Tibial artery (tissue), 4 donors: ENCODE results near the gene SPRN.
"Not testable (repeated sequence)": the region's sequence is repeated elsewhere in the genome, so short reads cannot be mapped to it uniquely, and the experiment has no call there.

Experiments
- DNase-seq, 2 donors: peaks; one replicate each; pipeline ENCODE4 v3.0.0-alpha.2; 2019
- H3K27ac ChIP-seq, 2 donors: fragments of 200-600 bp; sonication (generic) in 1 of 2; 1 replicate in 1 of 2; 2 replicates in 1 of 2; pipeline ENCODE4 v1.5.1; 2018 to 2019; ENCODE audit warnings: mild to moderate bottlenecking in 1 of 2
- H3K27me3 ChIP-seq, 2 donors: fragments of 200-600 bp; sonication (generic) in 1 of 2; one replicate each; pipeline versions ENCODE4 v1.5.1 to v1.6.0; 2016 to 2019
- H3K36me3 ChIP-seq, 3 donors: fragments of 200-600 bp; sonication (generic) in 2 of 3; one replicate each; pipeline ENCODE4 v1.5.1; 2016 to 2019; ENCODE audit warnings: mild to moderate bottlenecking in 2 of 3
- H3K4me1 ChIP-seq, 4 donors: fragments of 200-600 bp; sonication (generic) in 2 of 4; 1 replicate in 3 of 4; 2 replicates in 1 of 4; pipeline ENCODE4 v1.5.1; 2016 to 2019
- H3K4me3 ChIP-seq, 2 donors: fragments of 200-600 bp; sonication (generic) in 1 of 2; 1 replicate in 1 of 2; 2 replicates in 1 of 2; pipeline ENCODE4 v1.5.1; 2018 to 2019; ENCODE audit warnings: mild to moderate bottlenecking in 2 of 2
- H3K9me3 ChIP-seq, 3 donors: fragments of 200-600 bp; sonication (generic) in 1 of 3; one replicate each; pipeline ENCODE4 v1.5.1; 2016 to 2019
- intact Hi-C: fragments of 100-400 bp; cut with DNase I; formaldehyde crosslinking; loops from one replicate; pipeline ENCODE4 v1.15.0; 2023; ENCODE audit warnings: low total_unique reads
- TF ChIP-seq, protein P1 (sequence below), 2 experiments: fragments of 200-600 bp in 1 of 2; fragments of 450-650 bp in 1 of 2; IDR thresholded peaks; one replicate each; pipeline ENCODE4 v1.5.1; 2017 to 2019; ENCODE audit warnings: antibody characterized with exemption in 2 of 2, mild to moderate bottlenecking in 1 of 2, moderate library complexity in 1 of 2

Gene SPRN

DNA sequence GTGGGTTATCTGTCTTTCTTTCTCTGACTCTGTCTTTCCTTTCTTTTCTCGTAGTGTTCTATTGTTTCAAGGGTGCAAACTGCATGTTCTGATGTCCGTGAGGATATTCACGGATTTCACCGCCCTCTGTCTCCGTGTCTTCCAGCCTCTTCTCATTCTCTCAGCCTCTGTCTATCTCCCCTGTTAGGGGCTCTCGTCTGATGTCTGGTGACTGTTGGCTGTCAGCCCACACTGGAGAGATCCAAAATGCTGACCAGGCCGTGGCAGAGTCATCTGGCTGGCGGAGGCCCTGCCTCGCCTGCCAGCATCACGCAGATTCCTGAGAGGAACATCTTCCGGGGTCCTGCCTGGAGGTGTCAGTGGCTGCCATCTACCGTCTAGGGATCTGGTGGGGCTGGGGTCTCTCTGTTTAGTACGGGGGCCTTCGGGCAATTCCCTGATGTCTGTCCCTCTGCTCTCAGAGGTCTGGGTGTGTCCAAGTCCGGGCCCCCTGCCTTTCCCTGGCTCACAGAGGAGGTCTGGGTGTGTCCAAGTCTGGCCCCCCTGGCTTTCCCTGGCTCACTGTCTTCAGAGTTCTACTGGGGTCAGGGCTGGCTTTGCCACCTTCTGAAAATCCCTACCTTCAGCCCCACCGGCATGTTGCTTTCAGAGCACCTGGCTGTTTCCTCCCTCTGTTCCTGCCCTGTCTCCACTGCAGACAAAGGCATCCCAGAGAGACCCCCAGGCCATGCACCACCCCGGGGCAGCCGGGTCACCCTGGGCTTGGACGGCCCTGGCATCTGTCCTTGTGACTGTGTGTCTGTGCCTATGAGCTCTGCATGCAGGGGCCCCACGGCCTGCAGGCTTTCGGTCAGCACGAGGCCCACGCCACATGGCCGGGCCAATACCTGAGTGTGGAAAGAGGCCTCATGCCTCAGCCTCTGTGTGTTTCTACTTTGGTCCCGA is 15.4 kb upstream of the SPRN start:
- Histone ChIP-seq H3K4me3 (no peak overlapping the region), H3K36me3 (peaks cover 0 to 12% (median 8%) of the 10 kb centered on the region in 3 donors), H3K4me1 (no peaks in the 10 kb centered on the region), H3K27me3 (no peaks in the 10 kb centered on the region), H3K27ac (no peak overlapping the region), H3K9me3 (no peaks in the 10 kb centered on the region)
- no peak for DNase-seq
- intact Hi-C loops: no loop called here
- TF ChIP-seq, protein P1, sequence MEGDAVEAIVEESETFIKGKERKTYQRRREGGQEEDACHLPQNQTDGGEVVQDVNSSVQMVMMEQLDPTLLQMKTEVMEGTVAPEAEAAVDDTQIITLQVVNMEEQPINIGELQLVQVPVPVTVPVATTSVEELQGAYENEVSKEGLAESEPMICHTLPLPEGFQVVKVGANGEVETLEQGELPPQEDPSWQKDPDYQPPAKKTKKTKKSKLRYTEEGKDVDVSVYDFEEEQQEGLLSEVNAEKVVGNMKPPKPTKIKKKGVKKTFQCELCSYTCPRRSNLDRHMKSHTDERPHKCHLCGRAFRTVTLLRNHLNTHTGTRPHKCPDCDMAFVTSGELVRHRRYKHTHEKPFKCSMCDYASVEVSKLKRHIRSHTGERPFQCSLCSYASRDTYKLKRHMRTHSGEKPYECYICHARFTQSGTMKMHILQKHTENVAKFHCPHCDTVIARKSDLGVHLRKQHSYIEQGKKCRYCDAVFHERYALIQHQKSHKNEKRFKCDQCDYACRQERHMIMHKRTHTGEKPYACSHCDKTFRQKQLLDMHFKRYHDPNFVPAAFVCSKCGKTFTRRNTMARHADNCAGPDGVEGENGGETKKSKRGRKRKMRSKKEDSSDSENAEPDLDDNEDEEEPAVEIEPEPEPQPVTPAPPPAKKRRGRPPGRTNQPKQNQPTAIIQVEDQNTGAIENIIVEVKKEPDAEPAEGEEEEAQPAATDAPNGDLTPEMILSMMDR (IDR thresholded peaks at IDR 0.05): no peak

DNA sequence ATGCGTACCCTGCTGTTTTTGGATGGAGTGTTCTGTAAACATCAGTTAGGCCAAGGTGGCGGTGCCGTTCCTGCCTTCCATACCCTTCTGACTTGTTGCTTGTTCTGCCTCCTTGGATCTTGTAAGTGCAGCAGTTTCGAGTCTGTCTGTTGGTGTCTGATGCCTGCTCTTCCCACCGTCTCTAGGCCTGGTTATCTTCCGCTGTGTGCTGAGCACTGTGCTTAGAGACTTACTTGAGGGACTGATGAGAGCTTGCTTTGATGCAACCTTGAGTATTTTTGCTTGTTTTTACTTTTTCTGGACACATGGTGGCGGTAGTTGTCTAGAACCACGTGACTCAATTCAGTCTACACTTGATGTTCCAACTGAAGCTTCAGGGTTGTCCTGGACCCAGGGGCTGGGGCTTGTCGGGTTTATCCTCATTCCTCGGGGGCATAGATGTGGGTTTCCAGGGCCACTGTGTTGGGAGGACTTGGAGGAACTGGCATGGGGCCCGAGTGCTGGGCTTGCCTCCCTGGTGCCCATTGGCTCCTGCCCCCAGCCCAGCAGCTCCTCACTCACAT is 14.4 kb upstream of the SPRN start:
- no peak for DNase-seq
- peaks cover 0 to 12% (median 8%) of the 10 kb centered on the region in 3 donors for H3K36me3 ChIP-seq
- no peaks in the 10 kb centered on the region for H3K4me1 ChIP-seq
- no peak overlapping the region for H3K27ac ChIP-seq
- no peaks in the 10 kb centered on the region for H3K9me3 ChIP-seq
- TF ChIP-seq, protein P1 (IDR thresholded peaks at IDR 0.05): no peak
- H3K4me3 ChIP-seq: no peak overlapping the region
- no peaks in the 10 kb centered on the region for H3K27me3 ChIP-seq
- intact Hi-C loops: no loop called here

DNA sequence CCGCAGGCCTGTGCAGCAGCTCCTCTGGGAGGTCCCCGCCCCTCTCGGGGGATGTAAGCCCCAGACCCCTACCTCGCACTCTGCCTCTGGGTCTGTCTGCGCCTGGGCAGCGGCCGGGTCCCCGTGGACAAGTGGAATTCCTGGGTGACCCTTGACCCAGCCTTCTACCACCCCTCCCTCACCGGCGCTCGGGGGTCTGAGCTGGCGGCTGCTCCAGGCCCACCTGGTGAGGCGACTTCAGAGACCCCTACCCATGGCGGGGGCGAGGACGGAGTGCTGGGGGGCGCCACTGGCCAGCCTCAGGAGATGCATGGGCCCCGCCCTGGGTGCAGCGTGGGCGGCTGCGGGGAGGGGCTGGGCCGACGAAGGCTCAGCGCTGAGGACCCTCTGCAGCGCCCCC is 8.4 kb upstream of the SPRN start:
- DNase-seq, H3K27ac ChIP-seq, H3K4me1 ChIP-seq, intact Hi-C loops, H3K36me3 ChIP-seq, H3K4me3 ChIP-seq, H3K27me3 ChIP-seq, H3K9me3 ChIP-seq: not testable (repeated sequence)

DNA sequence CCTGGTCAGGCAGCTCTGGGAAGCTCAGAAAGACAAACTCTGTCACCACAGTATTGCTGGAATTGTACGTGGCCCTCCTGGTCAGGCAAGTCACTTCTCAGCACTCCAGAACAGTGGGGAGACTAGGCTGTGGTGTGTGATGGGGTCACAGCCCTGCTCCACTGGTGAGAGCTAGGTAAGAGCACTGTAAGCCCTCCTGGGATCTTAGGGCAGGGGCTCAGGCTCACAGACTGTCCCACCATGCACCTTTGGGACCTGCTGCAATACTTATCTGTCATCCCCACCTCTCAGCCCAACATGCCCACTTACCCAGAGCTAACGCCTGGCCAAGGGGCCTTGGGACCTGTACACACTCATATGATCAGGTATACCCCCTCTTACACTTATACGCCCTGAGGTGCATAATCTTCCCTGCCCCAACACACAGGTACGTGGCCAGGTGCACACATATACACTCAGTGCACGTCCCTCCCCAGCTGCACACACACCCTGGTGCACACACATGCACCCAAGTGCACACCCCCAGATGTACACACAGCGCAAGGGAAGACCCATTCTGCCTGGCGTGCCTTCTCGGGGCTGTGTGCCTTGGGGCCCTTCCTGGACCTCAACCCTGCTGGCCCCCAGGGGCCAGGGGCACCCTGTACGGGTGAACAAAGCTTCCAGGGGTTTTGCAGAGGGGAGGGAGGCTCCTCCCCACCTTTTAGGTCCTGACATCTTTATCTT is 7.6 kb upstream of the SPRN start:
- intact Hi-C loops, H3K9me3 ChIP-seq, H3K36me3 ChIP-seq, H3K27ac ChIP-seq, H3K4me1 ChIP-seq, DNase-seq, H3K27me3 ChIP-seq, H3K4me3 ChIP-seq: not testable (repeated sequence)

DNA sequence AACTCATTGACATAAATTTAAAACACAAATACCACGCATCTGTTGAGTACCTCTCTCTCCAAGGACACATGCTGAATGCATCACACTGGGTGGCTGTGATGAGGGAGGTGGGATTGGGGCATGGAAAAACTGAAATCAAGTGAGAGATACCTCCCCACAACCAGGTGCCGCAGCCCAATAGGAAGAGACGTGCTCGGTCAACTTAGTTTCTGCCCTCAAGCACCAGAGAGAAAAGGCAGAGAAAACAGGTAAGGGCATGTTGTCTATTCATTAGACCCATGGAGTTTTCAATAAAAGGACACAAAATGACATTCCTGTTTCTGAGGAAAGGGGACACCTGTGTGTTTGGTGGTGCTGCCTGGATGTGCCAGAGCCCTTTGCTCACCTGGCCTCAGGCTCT is 5.1 kb upstream of the SPRN start:
- intact Hi-C loops, H3K4me1 ChIP-seq, H3K27me3 ChIP-seq, H3K27ac ChIP-seq, H3K9me3 ChIP-seq, DNase-seq, H3K4me3 ChIP-seq, H3K36me3 ChIP-seq: not testable (repeated sequence)

DNA sequence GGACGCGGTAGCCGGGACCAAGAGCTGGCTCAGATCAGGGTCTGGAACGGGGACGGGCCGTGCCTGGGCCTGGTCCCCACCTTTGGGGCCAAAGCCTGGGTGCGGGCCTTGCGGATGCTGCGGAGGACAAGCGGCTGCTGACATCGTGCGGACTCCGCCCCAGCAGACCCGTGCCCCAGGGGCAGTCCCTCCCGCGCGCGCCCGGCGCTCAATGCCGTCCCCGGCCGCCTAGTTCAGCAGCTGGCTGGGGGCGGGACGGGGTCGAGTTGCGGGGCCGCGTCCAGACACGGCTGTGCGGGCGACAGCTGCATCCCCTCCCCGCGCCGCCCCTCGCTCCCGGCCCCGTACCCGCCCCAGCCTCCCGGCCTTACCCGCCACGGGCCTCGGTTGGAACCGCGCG is 323 bp downstream of the SPRN start:
- H3K27ac ChIP-seq, DNase-seq, H3K9me3 ChIP-seq, H3K4me3 ChIP-seq, intact Hi-C loops: not testable (repeated sequence)
- H3K4me1 ChIP-seq: peaks cover 0 to 14% (median 10%) of the 10 kb centered on the region in 4 donors
- H3K36me3 ChIP-seq: peaks cover 16 to 26% (median 18%) of the 10 kb centered on the region in 3 donors
- H3K27me3 ChIP-seq: peaks cover 0 to 45% of the 10 kb centered on the region in 2 donors

DNA sequence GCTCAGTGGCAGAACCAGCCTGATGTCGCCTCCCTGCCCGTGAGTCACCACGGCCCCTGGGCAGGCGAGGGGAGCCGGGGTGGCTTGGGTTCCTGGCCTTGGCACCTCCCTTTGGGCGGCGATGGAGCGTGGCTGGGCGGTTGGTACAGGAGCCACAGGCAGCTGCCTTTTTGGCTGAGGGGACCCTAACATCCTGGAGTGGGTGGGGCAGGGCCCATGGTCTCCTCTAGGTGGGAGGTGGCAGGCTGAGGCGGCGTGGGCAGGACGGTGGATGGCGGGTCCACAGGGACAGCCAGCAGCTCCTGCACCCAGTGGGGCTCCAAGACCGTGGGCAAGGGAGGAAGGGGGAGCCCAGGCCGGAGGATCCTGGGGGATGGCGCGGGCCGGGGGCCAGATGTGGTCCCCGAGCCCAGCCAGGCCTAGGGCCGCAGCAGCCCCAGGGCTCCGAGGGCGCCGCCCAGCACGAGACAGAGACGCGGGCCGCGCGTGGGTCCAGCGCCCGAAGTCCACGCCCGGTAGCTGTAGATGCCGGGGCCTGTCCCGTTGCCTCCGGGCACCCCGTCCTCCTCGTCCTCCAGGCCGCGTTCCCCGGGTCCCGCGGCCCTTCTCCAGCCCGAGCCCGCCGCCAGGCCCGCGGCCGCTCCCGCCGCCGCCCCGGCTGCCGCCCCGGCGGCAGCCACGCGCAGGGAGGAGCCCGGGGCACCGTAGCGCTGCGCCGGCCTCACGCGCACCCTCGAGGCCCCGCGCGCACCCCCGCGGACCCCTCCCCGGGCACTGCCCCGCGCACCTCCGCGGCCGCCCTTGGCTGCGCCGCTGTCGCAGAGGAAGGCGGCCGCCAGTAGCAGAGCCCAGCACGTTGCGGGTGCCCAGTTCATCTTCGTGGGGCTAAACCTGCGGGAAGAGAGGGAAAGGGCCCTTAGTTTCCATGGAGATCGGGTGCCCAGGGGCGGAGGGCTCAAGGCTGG is 1.3 kb downstream of the SPRN start:
- Histone ChIP-seq H3K36me3 (peaks cover 22 to 36% (median 25%) of the 10 kb centered on the region in 3 donors), H3K9me3 (no peaks in the 10 kb centered on the region), H3K4me3 (no peak overlapping the region), H3K27me3 (peaks cover 0 to 55% of the 10 kb centered on the region in 2 donors), H3K4me1 (peaks cover 0 to 14% (median 10%) of the 10 kb centered on the region in 4 donors), H3K27ac (no peak overlapping the region)
- peak in 1 of 2 donors; percentile 64 for DNase-seq
- intact Hi-C loops: no loop called here
- TF ChIP-seq, protein P1 (IDR thresholded peaks at IDR 0.05): no peak
